HG03378 (cell line): Measurements from ENCODE around the gene SPEM2.
A peak's percentile ranks its signal among the peaks of the same experiment; 100 is the strongest.

Experiments
- ATAC-seq: cut with Tn5 transposase; IDR thresholded peaks from one replicate; pipeline ENCODE4 v1.9.1; 2021; ENCODE audit warnings: mild to moderate bottlenecking, moderate library complexity; ENCODE audit not compliant: unreplicated experiment

Gene SPEM2

GRCh38 chr17:7403977-7404736 is 21.3 kb upstream of the SPEM2 start, which contains the start of gene TMEM256:
TMEM256 (minus strand) TSS chr17:7404097; CDS start chr17:7404084, 13 bp downstream.
- peak; percentile 77 for ATAC-seq

DNA sequence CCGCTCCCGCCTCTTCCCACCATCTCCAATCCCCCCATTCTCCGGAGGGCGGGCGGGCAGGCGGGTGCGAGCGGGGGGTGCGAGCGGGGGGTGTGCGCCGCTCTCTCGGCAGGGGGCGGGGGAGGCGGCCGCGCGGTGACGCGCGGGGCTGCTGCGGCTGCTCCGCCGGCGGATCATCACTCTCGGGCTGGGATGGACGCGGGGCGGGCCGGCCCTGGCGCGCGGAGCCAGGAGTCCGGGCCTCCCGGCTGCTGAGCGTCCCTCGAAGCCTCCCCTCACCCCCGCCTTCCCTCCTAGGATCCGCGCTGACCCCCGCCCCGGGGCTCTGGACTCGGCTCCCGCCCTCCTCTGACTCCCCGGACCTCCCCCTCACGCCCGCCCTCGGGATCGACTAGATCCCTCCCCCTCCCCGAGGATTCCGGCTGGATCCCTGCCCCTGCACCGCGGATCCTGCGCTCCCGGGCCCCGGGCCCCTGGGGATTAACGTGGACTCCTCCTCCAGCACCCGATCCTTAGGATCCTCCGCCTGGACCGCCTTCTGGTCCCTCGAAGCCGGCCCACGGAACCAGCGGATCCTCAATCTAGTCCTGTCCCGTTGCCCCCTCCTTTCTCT is 20.6 kb upstream of the SPEM2 start:
- no peak for ATAC-seq

GRCh38 chr17:7405350-7406234 is 19.8 kb upstream of the SPEM2 start:
- ATAC-seq, result no peak

DNA sequence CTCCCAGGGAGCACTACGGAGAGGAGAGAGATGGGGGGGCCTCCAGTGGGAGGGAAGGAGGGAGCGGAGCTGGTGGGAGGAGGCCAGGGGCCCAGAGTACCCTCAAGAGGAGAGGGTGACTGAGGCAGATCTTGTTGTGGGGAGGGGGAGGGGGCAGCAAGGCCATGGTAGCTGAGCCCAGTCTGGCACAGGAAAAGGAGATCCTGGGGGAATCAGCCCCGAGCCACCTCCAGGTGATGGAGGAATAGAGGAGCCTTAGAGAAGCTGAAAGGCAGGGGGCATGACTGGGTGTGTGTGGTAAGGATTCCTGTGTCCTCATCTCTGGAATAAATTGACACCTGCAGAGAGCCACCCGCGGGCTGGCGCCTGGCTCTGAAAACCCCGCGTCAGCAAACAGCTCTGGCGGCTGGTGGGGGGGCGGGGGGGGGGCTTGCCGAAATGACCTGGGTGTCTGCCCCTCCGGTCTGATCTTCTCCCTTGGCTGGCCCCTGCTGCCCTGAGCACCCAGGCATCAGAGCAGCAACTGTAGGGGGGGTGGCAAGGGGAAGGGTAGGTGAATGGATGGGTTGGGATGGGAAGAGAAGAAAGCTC is 19.1 kb upstream of the SPEM2 start:
- ATAC-seq, result no peak

- ATAC-seq, result no peak
Observed at GRCh38 chr17:7407082-7407481, 18.3 kb upstream of the SPEM2 start.

DNA sequence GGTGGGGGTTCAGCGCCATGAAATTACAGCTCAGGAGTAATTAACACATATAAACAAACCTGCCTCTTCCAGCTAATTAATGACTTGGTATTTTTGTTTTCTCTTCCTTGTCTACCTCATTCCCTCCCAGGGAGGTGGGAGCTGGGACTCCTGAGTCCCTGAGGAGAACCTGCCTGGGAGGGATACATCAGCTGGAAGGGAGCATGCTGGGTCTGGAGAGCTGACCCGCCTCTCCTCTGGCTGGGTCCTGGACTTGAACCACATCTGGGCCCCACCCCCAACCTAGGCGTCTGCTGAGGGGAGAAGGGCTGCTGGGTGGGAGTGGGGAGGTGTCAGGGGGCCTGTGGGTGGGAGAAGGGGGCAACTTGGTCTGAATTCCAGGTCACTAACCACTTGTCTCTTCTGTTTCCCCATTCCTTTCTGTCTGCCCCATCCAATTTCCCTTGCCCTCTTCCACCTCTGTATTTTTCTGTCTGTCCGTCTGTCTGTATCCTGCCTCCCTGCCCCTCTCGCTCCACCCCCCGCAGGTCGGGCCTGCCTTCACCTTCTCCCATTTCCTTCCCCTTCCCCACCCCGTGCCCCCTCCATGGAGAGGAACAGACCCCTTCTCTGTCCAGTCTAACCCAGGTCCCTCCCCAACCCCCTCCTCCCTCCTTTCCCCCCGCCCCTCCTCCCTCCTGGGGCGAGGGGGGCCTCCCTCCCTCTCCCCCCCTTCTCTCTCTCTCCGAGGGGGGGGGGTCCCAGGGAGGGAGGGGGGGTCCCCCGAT is 17.7 kb upstream of the SPEM2 start, which contains the start of gene NLGN2:
TSS of gene NLGN2 (plus strand) at position 361 of the 767 bp plus-strand sequence. CDS start 411 bp downstream, outside the sequence.
- ATAC-seq, result no peak

DNA sequence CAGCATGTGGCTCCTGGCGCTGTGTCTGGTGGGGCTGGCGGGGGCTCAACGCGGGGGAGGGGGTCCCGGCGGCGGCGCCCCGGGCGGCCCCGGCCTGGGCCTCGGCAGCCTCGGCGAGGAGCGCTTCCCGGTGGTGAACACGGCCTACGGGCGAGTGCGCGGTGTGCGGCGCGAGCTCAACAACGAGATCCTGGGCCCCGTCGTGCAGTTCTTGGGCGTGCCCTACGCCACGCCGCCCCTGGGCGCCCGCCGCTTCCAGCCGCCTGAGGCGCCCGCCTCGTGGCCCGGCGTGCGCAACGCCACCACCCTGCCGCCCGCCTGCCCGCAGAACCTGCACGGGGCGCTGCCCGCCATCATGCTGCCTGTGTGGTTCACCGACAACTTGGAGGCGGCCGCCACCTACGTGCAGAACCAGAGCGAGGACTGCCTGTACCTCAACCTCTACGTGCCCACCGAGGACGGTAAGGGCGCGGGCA is 17.1 kb upstream of the SPEM2 start:
- no peak for ATAC-seq

- no peak for ATAC-seq
Observed at GRCh38 chr17:7408863-7409262, 16.6 kb upstream of the SPEM2 start.

DNA sequence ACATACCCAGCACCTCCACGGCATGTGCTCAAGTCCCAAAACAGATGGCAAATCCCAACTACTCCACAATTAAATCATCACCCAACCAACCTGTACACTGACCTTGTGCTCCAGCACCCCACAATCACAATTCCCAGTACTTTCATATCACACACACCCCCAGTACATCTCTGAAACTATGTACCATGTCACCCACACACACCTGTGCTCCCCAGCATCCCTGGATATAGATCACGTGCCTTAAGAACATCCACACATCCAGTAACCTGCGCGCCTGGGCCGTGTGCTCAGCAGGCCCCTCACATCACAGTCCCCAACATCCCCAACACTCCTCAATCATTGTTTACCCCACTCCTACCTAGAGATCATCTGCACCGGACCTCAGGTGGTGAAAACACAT is 15.7 kb upstream of the SPEM2 start:
- no peak for ATAC-seq

- ATAC-seq, result no peak
Observed at GRCh38 chr17:7410634-7411426, 14.6 kb upstream of the SPEM2 start.

GRCh38 chr17:7411427-7411750 is 14.0 kb upstream of the SPEM2 start:
- ATAC-seq, result no peak

DNA sequence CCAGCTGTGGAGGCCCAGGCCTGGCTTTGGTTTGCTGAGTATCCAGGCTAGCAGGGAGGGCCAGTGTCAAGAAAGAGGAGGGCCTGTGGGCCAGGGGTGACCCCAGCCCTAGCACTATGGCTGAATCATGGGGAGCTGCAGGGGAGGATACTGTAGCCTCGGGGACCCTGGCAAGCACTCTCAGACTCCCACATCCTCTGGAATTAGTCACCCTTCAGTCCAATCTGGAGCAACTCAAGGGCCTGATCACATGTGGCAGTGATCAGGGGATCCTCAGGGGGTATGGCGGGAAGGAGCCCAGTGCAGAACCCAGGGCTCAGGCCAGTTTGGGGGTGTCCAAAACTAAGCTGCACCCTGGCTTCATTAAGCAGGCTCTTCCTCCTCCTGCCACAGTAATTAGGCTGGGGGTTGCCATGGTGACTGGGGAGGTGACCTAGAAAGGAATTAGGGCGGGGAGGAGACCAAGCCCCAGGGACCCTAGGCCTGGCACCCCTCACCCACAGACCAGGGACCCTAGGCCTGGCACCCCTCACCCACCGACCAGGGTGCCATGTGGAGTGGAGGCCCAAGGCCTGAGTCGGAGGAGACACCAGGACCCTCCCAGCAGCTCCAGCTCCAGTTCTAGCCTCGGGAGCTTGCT is 11.9 kb upstream of the SPEM2 start:
- ATAC-seq, result no peak

DNA sequence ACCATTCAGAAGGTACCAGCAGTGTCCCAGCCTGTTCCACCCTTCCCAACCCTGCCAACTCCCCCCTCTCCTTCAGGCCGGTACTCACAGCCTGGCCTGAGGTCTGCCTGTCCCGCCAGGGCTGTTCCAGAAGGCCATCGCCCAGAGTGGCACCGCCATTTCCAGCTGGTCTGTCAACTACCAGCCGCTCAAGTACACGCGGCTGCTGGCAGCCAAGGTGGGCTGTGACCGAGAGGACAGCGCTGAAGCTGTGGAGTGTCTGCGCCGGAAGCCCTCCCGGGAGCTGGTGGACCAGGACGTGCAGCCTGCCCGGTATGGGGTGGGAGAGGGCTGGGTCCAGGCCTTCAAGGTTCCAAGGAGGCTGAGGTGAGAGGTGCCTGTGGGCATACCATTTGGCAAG is 10.6 kb upstream of the SPEM2 start:
- ATAC-seq, result no peak

- ATAC-seq, result no peak
Observed at GRCh38 chr17:7415784-7416183, 9.6 kb upstream of the SPEM2 start.

- ATAC-seq, result no peak
Observed at GRCh38 chr17:7416323-7416722, 9.1 kb upstream of the SPEM2 start.

GRCh38 chr17:7417056-7417655 is 8.3 kb upstream of the SPEM2 start:
- no peak for ATAC-seq

DNA sequence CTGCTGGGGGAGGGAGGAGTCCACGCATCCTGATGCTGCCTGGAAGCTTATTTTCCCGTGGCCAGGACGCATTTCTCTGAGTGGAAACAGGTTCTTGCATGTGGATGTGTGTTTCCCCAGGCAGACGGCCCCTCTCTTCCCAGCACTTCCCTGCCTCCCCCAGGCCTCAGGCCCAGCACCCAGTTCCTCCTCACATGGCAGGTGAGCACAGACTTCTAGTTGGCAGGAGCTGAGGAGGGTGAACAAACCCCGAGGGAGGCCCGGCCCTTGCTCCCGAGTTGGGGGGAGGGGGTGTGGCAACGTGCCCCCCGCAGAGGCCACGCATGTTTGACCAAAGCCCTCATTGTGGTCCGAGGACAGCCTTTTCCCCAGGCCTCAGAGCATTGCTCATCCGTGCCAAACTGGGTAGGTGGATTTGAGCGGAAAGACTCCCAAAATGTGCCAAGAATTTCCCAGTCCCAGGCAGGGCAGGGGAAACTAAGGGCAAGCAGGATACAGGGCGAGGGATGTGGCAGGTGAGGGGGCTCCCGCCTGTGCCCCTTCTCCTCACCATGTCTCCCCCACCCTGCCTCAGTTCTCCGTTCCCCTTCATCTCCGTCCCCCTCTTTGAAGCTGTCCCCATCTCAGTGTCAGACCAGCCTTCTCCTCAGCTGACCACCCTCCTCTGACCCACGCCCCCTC is 6.8 kb upstream of the SPEM2 start:
- ATAC-seq, result no peak
